Stimulated activated CD8-positive, alpha-beta memory T cell treated with anti-CD3 and anti-CD28 coated beads, Interleukin-15, amount 100 ng/mL, for 4 hours (primary cell): ENCODE data around the gene PRDM1.

Source experiments
- DNase-seq, 2 donors: peaks; one replicate each; pipeline ENCODE4 v3.0.0-alpha.2; 2020; ENCODE audit warnings: low read depth in 2 of 2

Gene PRDM1

GRCh38 chr6:106116125-106116832, 30.1 kb downstream of the PRDM1 start:
- no peak for DNase-seq

- peak in 1 of 2 donors; percentile 51 for DNase-seq
Measured at GRCh38 chr6:106117579-106117978, 31.4 kb downstream of the PRDM1 start.

GRCh38 chr6:106118835-106119431, 32.8 kb downstream of the PRDM1 start:
- DNase-seq, result no peak

GRCh38 chr6:106119546-106119945, 33.4 kb downstream of the PRDM1 start:
- no peak for DNase-seq

- DNase-seq, result no peak
Measured at GRCh38 chr6:106120006-106120405, 33.9 kb downstream of the PRDM1 start.

- DNase-seq, result no peak
Measured at GRCh38 chr6:106120406-106120805, 34.3 kb downstream of the PRDM1 start.

GRCh38 chr6:106122306-106122918, 36.3 kb downstream of the PRDM1 start:
- DNase-seq, result no peak

- DNase-seq, result no peak
Measured at GRCh38 chr6:106122938-106123656, 37.0 kb downstream of the PRDM1 start.

- DNase-seq, result no peak
Measured at GRCh38 chr6:106124015-106124414, 37.9 kb downstream of the PRDM1 start.

GRCh38 chr6:106124437-106125430, 38.6 kb downstream of the PRDM1 start:
- DNase-seq, result no peak

- no peak for DNase-seq
Measured at GRCh38 chr6:106125925-106126435, 39.8 kb downstream of the PRDM1 start.

- no peak for DNase-seq
Measured at GRCh38 chr6:106126482-106126881, 40.3 kb downstream of the PRDM1 start.

- DNase-seq, result no peak
Measured at GRCh38 chr6:106128981-106129781, 43.0 kb downstream of the PRDM1 start.

- DNase-seq, result no peak
Measured at GRCh38 chr6:106132153-106132698, 46.1 kb downstream of the PRDM1 start.

GRCh38 chr6:106133040-106133439, 46.9 kb downstream of the PRDM1 start:
- no peak for DNase-seq

- DNase-seq, result no peak
Measured at GRCh38 chr6:106134087-106134770, 48.1 kb downstream of the PRDM1 start.

- DNase-seq, result no peak
Measured at GRCh38 chr6:106134906-106135634, 48.9 kb downstream of the PRDM1 start.

- DNase-seq, result no peak
Measured at GRCh38 chr6:106135911-106136571, 49.9 kb downstream of the PRDM1 start.
